Nephron progenitor cell (in vitro differentiated cells): ENCODE results near the gene CXCR4.

ENCODE experiments used
- DNase-seq: peaks from one replicate; pipeline ENCODE4 v3.0.0; 2021
- H3K27ac Mint-ChIP-seq: 2 replicates; pipeline ENCODE4 v1.8.0; 2021; ENCODE audit warnings: mild to moderate bottlenecking, moderate library complexity, mixed read lengths
- H3K27me3 Mint-ChIP-seq: 2 replicates; pipeline ENCODE4 v1.8.0; 2021; ENCODE audit warnings: mild to moderate bottlenecking, low read depth, mixed read lengths; ENCODE audit not compliant: poor library complexity
- H3K36me3 Mint-ChIP-seq: 2 replicates; pipeline ENCODE4 v1.8.0; 2021; ENCODE audit warnings: low read depth, mixed read lengths
- H3K4me1 Mint-ChIP-seq: 2 replicates; pipeline ENCODE4 v1.8.0; 2021; ENCODE audit warnings: mixed read lengths
- H3K4me3 Mint-ChIP-seq: 2 replicates; pipeline ENCODE4 v1.8.0; 2021; ENCODE audit warnings: mild to moderate bottlenecking, moderate library complexity, mixed read lengths
- H3K9me3 Mint-ChIP-seq: 2 replicates; pipeline ENCODE4 v1.8.0; 2021; ENCODE audit warnings: mild to moderate bottlenecking, moderate library complexity, mixed read lengths
- CTCF ChIP-seq: fragments of 200-600 bp; sonication (generic); IDR thresholded peaks from 2 replicates; pipeline ENCODE4 v1.5.0; 2021; ENCODE audit warnings: antibody characterized with exemption

The CXCR4 gene

GRCh38 chr2:136126021-136126420 lies 8.1 kb upstream of the CXCR4 start:
- Mint-ChIP-seq H3K9me3 (no peaks in the 10 kb centered on the region), H3K27ac (no peak overlapping the region), H3K36me3 (no peaks in the 10 kb centered on the region), H3K4me1 (peaks cover 87% of the 10 kb centered on the region), H3K27me3 (peaks cover 11% of the 10 kb centered on the region), H3K4me3 (peak overlapping the region; percentile 35)
- no peak for TF ChIP-seq CTCF
- DNase-seq = no peak

- no peak for TF ChIP-seq CTCF
- Mint-ChIP-seq H3K9me3 (no peaks in the 10 kb centered on the region), H3K4me3 (no peak overlapping the region), H3K36me3 (no peaks in the 10 kb centered on the region), H3K27me3 (peaks cover 11% of the 10 kb centered on the region), H3K27ac (no peak overlapping the region), H3K4me1 (peaks cover 89% of the 10 kb centered on the region)
- DNase-seq = no peak
Observed at GRCh38 chr2:136125236-136125635, 7.3 kb upstream of the CXCR4 start.

DNA sequence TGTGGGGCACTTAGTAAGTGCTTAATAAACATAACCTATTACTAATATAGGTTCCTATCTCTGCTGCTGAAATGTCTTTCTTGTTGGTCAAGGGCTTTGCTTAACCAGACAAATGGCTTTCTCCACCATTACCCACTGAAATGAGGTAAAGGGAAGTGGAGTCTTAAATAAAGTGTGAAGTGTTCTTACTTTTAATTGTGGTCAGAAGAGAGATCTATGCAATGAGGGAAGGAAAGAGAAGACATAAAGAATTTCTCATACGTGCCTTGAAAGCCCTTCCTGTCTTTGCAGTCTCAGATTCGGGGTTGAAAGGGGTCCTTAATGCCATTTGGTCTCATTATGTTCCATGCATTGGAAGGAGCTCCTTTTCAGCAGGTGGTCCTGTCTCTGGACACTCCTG lies 6.9 kb upstream of the CXCR4 start:
- peaks cover 92% of the 10 kb centered on the region for H3K4me1 Mint-ChIP-seq
- no peaks in the 10 kb centered on the region for H3K36me3 Mint-ChIP-seq
- no peak for DNase-seq
- no peak overlapping the region for H3K27ac Mint-ChIP-seq
- no peaks in the 10 kb centered on the region for H3K9me3 Mint-ChIP-seq
- H3K27me3 Mint-ChIP-seq = peaks cover 11% of the 10 kb centered on the region
- no peak overlapping the region for H3K4me3 Mint-ChIP-seq
- no peak for TF ChIP-seq CTCF

DNA sequence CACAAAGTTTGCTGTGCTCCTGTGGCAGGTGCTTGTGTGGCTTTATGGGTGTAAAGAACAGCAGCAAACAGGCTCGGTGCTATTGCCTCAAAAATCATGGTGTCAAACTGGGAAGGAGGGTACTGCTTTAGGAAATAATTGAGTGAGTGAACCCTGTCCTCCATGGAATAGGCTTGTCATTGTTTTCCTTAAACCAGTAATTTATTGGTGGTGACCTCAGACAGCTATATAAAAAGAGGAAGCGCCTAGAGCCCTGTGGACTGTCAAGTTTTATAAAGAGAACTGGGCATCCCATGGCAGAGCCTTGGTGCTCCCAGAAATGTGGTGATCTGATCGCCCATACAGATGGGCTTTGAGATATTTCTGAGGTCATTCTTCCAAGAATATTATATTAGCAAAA lies 4.7 kb upstream of the CXCR4 start:
- no peak for DNase-seq
- H3K27ac Mint-ChIP-seq = peak overlapping the region; percentile 2
- H3K27me3 Mint-ChIP-seq = peaks cover 8% of the 10 kb centered on the region
- peaks cover 86% of the 10 kb centered on the region for H3K4me1 Mint-ChIP-seq
- no peaks in the 10 kb centered on the region for H3K9me3 Mint-ChIP-seq
- TF ChIP-seq CTCF = no peak
- H3K36me3 Mint-ChIP-seq = no peaks in the 10 kb centered on the region
- H3K4me3 Mint-ChIP-seq = no peak overlapping the region

GRCh38 chr2:136121204-136121910 lies 3.4 kb upstream of the CXCR4 start:
- Mint-ChIP-seq H3K4me1 (peaks cover 73% of the 10 kb centered on the region), H3K4me3 (no peak overlapping the region), H3K27me3 (peaks cover 5% of the 10 kb centered on the region)

More at GRCh38 chr2:136121204-136121910, 3.4 kb upstream of the CXCR4 start:
- Mint-ChIP-seq H3K36me3 (no peaks in the 10 kb centered on the region), H3K9me3 (no peaks in the 10 kb centered on the region), H3K27ac (no peak overlapping the region)
- DNase-seq = no peak
- no peak for TF ChIP-seq CTCF
